Adrenal gland (tissue), 12 donors: ENCODE data around the gene NPAS3. TPM values are rescaled to one million over a fixed set of nuclear protein-coding genes. Genes with fewer than 3 reads are reported as not detected.

Experiments used
- DNase-seq, 7 donors: peaks; one replicate each; pipeline ENCODE4 v3.0.0-alpha.2; 2019 to 2020
- H3K27ac ChIP-seq, 5 donors: fragments of 200-600 bp; sonication (generic) in 4 of 5; 1 replicate in 3 of 5; 2 replicates in 2 of 5; pipeline versions ENCODE4 v1.5.1 to v1.8.0; 2016 to 2020; ENCODE audit warnings: mild to moderate bottlenecking in 1 of 5
- H3K27me3 ChIP-seq: fragments of 200-600 bp; 2 replicates; pipeline ENCODE4 v1.8.0; 2021
- H3K36me3 ChIP-seq, 2 donors: fragments of 200-600 bp; replicated peaks in 1 of 2; 1 replicate in 1 of 2; 2 replicates in 1 of 2; pipeline versions ENCODE4 v1.5.1 to v1.8.0; 2018 to 2022
- H3K4me1 ChIP-seq, 2 donors: fragments of 200-600 bp; replicated peaks in 1 of 2; 1 replicate in 1 of 2; 2 replicates in 1 of 2; pipeline versions ENCODE4 v1.5.1 to v1.8.0; 2018 to 2021
- H3K4me3 ChIP-seq, 4 donors: fragments of 200-600 bp; sonication (generic) in 3 of 4; one replicate each; pipeline ENCODE4 v1.5.1; 2016 to 2018
- H3K9me3 ChIP-seq, 3 donors: fragments of 200-600 bp; sonication (generic) in 1 of 3; replicated peaks in 1 of 3; 1 replicate in 2 of 3; 2 replicates in 1 of 3; pipeline versions ENCODE4 v1.5.1 to v1.8.0; 2016 to 2021
- POLR2A ChIP-seq, 2 donors: fragments of 450-650 bp; IDR thresholded peaks; one replicate each; pipeline ENCODE4 v1.6.1; 2017; ENCODE audit warnings: antibody characterized with exemption in 2 of 2, mild to moderate bottlenecking in 2 of 2, moderate library complexity in 1 of 2
- WGBS, 4 donors: extraction: QIAGEN DNeasy Blood & Tissue Kit in 2 of 4; methylation state at CpG; one replicate each; pipeline versions ENCODE4 v1.1.5 to v1.1.7; 2013 to 2017; 5-methylcytosine and 5-hydroxymethylcytosine counted together
- intact Hi-C, 2 donors: fragments of 100-400 bp; cut with DNase I; formaldehyde crosslinking; loops; one replicate each; pipeline versions ENCODE4 v1.14.1 to v1.15.0; 2022 to 2023
- polyA plus RNA-seq, 3 donors: library from polyadenylated mRNA; stranded (reverse); fragments of 200-250 nt in 2 of 3; fragments of 350-450 nt in 1 of 3; fragmentation: Illumina TruSeq in 1 of 3; extraction: RNeasy Lipid Tissue Mini Kit (QIAGEN cat#74804) in 1 of 3; gene quantifications; one replicate each; pipeline ENCODE4 v1.2.3, GENCODE V29; 2013 to 2014
- total RNA-seq, 9 donors: library from RNA; depleted of rRNA in 4 of 9; stranded (reverse); fragments of >200 nt in 4 of 9; fragments of 120-200 nt in 1 of 9; fragmentation: NEBNext Ultra II Directional in 1 of 9; extraction: Animal tissue kit (Norgen Biotek cat#: 25700) in 1 of 9; gene quantifications; one replicate each; pipeline versions ENCODE4 v1.1.0 to v1.2.4, GENCODE V29; 2013 to 2023
- TF ChIP-seq, protein P1 (sequence below), 6 experiments: fragments of 450-650 bp in 4 of 6; fragments of 200-600 bp in 2 of 6; sonication (generic) in 1 of 6; IDR thresholded peaks; 1 replicate in 5 of 6; 2 replicates in 1 of 6; pipeline versions ENCODE4 v1.5.1 to v1.8.0; 2016 to 2021; ENCODE audit warnings: antibody characterized with exemption in 6 of 6, mild to moderate bottlenecking in 2 of 6, moderate library complexity in 1 of 6
- donor health status: healthy with polysubstance abuse.
- donor health status: Bipolar disorder and iron deficiency.
- donor health status: DM: yes; HTN: yes; CAD: no.
- donor health status: DM: no; HTN: no; CAD: no.
- donor health status: DM: no; HTN: no; CAD: no.
- donor health status: DM: yes; HTN: yes; CAD: no.

NPAS3 gene
- total and polyA plus RNA-seq, 12 donors: 0.36 to 7.5 (median 1.5) TPM

GRCh38 chr14:33493990-33494389, 555.3 kb downstream of the NPAS3 start:
- no peak for DNase-seq
- H3K4me3 ChIP-seq: no peak overlapping the region
- TF ChIP-seq POLR2A (IDR thresholded peaks at IDR 0.05): no peak
- TF ChIP-seq, protein P1, sequence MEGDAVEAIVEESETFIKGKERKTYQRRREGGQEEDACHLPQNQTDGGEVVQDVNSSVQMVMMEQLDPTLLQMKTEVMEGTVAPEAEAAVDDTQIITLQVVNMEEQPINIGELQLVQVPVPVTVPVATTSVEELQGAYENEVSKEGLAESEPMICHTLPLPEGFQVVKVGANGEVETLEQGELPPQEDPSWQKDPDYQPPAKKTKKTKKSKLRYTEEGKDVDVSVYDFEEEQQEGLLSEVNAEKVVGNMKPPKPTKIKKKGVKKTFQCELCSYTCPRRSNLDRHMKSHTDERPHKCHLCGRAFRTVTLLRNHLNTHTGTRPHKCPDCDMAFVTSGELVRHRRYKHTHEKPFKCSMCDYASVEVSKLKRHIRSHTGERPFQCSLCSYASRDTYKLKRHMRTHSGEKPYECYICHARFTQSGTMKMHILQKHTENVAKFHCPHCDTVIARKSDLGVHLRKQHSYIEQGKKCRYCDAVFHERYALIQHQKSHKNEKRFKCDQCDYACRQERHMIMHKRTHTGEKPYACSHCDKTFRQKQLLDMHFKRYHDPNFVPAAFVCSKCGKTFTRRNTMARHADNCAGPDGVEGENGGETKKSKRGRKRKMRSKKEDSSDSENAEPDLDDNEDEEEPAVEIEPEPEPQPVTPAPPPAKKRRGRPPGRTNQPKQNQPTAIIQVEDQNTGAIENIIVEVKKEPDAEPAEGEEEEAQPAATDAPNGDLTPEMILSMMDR (IDR thresholded peaks at IDR 0.05): no peak
- no peaks in the 10 kb centered on the region for H3K36me3 ChIP-seq
- H3K4me1 ChIP-seq: no peaks in the 10 kb centered on the region
- no peak overlapping the region for H3K27ac ChIP-seq
- H3K9me3 ChIP-seq: no peaks in the 10 kb centered on the region
- H3K27me3 ChIP-seq: no peaks in the 10 kb centered on the region
- WGBS, 4 donors: 91 to 98% (median 93%) methylated on average over 5 of the region's 5 CpGs
- intact Hi-C loops: no loop called here

DNA sequence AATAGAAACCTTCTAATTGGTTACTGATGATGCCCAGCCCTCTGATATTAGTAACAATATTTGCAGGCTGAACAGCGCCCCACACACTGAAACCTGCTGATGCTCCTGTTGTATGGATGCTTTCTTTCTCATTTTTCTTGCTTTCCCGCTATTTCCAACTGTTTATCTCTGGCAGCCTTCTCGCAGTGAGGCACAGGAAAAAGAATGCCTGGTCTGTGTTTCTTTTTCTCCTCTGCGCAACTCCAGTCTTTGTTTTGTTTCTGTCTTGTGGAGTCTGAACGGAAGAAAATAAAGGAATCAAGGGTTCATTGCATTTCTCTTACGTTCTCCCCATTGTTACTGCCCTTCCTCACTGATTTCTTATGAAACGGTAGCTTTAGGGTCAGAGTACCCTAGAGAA, 561.0 kb downstream of the NPAS3 start:
- no peak overlapping the region for H3K4me3 ChIP-seq
- WGBS, 4 donors: 68 to 80% (median 70%) methylated on average over 7 of the region's 7 CpGs
- DNase-seq: no peak

DNA sequence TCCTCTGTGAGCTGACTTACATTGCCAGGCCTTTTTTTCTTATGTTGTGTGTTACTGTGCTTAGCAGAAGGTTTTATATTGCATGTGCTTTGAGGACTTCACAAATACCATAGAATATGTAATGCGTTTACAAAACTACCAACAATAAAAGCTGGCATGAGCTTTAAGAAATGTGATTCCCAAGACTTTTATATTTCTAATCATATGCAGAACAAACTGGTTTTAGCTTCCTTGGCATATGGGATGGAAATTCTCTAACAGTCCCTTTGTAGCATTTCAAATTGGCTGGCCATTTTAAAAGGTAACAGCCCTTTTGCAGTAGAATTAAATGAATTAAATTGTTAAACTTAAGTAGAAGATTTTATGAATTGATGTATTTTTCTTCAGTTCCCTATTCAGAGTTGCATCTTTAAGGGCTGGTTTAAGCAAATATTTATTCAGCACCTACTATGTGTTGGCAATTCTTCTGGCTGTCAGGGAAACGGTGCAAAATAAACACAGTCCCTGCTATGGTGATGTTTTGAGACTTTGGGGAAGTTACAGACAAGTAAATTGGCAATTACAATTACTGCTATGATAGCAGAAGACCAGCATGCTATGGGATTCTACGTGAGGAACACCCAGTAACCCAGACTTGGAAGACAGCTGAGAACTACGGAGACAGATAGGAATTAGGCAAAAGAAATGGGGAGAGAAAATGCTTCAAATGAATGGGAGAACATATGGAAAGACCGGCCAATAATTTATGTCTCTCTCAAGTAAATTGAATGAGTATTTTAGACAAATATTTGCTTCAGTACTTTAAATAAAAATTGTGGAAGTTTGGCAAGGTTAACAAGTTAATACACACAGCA, 565.8 kb downstream of the NPAS3 start:
- H3K9me3 ChIP-seq: no peaks in the 10 kb centered on the region
- no peak for DNase-seq
- no peaks in the 10 kb centered on the region for H3K36me3 ChIP-seq
- WGBS, 4 donors: 88 to 91% (median 89%) methylated on average over 5 of the region's 5 CpGs
- H3K4me3 ChIP-seq: no peak overlapping the region
- no peak for TF ChIP-seq POLR2A (IDR thresholded peaks at IDR 0.05)
- TF ChIP-seq, protein P1 (IDR thresholded peaks at IDR 0.05): no peak
- no peaks in the 10 kb centered on the region for H3K4me1 ChIP-seq
- intact Hi-C loops: no loop called here
- no peaks in the 10 kb centered on the region for H3K27me3 ChIP-seq
- no peak overlapping the region for H3K27ac ChIP-seq

More for the DNA sequence above, 561.0 kb downstream of the NPAS3 start:
- H3K27me3 ChIP-seq: no peaks in the 10 kb centered on the region
- H3K27ac ChIP-seq: no peak overlapping the region
- intact Hi-C loops: no loop called here
- no peaks in the 10 kb centered on the region for H3K4me1 ChIP-seq
- no peaks in the 10 kb centered on the region for H3K9me3 ChIP-seq
- H3K36me3 ChIP-seq: no peaks in the 10 kb centered on the region
- TF ChIP-seq POLR2A (IDR thresholded peaks at IDR 0.05): no peak
- TF ChIP-seq, protein P1 (IDR thresholded peaks at IDR 0.05): no peak

DNA sequence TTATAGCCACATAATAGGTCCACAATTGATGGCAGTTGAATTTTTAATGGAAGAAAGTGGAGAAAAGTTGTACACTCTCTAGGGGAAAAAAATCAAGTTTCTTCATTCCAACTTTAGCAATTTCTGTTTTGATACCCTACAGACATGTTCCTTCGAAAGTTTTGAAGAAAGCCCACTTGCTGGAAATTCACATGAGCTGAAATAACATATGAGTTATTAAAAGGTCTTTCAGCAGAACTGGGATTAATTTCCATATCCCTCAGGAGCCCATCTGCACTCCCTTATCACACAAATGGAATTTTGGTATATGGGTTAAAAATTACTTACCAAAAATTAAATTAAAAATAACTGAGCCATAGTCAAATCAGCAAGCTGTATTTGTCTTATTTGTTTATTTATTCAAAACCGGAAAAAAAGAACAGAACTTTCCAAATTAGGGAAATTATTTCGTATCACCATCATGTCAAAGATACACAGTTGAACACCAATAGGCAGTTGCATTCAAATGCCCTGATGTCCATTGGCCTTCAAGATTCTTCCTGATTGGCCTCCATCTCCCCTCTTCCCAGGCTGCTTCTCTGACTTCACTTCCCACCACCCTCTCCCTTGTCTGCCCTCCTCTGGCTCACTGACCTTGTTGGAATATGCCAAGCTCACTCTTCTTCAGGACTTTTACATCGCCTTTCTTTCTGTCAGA, 566.7 kb downstream of the NPAS3 start:
- Histone ChIP-seq H3K4me3 (no peak overlapping the region), H3K36me3 (no peaks in the 10 kb centered on the region), H3K9me3 (no peaks in the 10 kb centered on the region), H3K27ac (no peak overlapping the region), H3K4me1 (no peaks in the 10 kb centered on the region), H3K27me3 (no peaks in the 10 kb centered on the region)
- intact Hi-C loops: no loop called here
- WGBS, 4 donors: 85 to 90% (median 88%) methylated on average over 4 of the region's 4 CpGs
- TF ChIP-seq, protein P1 (IDR thresholded peaks at IDR 0.05): no peak
- no peak for TF ChIP-seq POLR2A (IDR thresholded peaks at IDR 0.05)
- DNase-seq: no peak
